NCI-H2107 (cell line): ENCODE measurements around the gene PYGB.
"Not testable (repeated sequence)": the region's sequence is repeated elsewhere in the genome, so short reads cannot be mapped to it uniquely, and the experiment has no call there.

ENCODE experiments used
- DNase-seq: peaks from one replicate; lab custom pipeline; 2025; lab: John Stamatoyannopoulos, UW

The PYGB gene

GRCh38 chr20:25249198-25249931 lies 1.5 kb downstream of the PYGB start:
- no peak for DNase-seq

- DNase-seq, result no peak
These were observed 2.6 kb downstream of the PYGB start for GRCh38 chr20:25250508-25250907.

- no peak for DNase-seq
These were observed 3.1 kb downstream of the PYGB start for GRCh38 chr20:25251019-25251418.

- no peak for DNase-seq
These were observed 3.7 kb downstream of the PYGB start for GRCh38 chr20:25251558-25251957.

GRCh38 chr20:25252230-25252651 lies 4.4 kb downstream of the PYGB start:
- DNase-seq, result no peak

GRCh38 chr20:25252686-25253421 lies 5.0 kb downstream of the PYGB start:
- no peak for DNase-seq

GRCh38 chr20:25253606-25254275 lies 5.9 kb downstream of the PYGB start:
- DNase-seq, result no peak

- DNase-seq, result no peak
These were observed 6.7 kb downstream of the PYGB start for GRCh38 chr20:25254571-25254970.

- no peak for DNase-seq
These were observed 7.2 kb downstream of the PYGB start for GRCh38 chr20:25254986-25255680.

- DNase-seq, result no peak
These were observed 8.5 kb downstream of the PYGB start for GRCh38 chr20:25256226-25256859.

GRCh38 chr20:25257130-25257529 lies 9.2 kb downstream of the PYGB start:
- no peak for DNase-seq

- no peak for DNase-seq
These were observed 10.0 kb downstream of the PYGB start for GRCh38 chr20:25257756-25258475.

- no peak for DNase-seq
These were observed 10.6 kb downstream of the PYGB start for GRCh38 chr20:25258476-25258805.

- DNase-seq, result no peak
These were observed 10.9 kb downstream of the PYGB start for GRCh38 chr20:25258828-25259227.

GRCh38 chr20:25259358-25259757 lies 11.5 kb downstream of the PYGB start:
- no peak for DNase-seq

GRCh38 chr20:25259788-25260254 lies 11.9 kb downstream of the PYGB start:
- DNase-seq, result no peak

GRCh38 chr20:25260770-25261437 lies 13.0 kb downstream of the PYGB start:
- DNase-seq, result not testable (repeated sequence)

- DNase-seq, result no peak
These were observed 21.4 kb downstream of the PYGB start for GRCh38 chr20:25269057-25269832.

- DNase-seq, result no peak
These were observed 21.9 kb downstream of the PYGB start for GRCh38 chr20:25269833-25270170.

GRCh38 chr20:25270829-25271251 lies 23.0 kb downstream of the PYGB start:
- DNase-seq, result no peak
